Endothelial cell of umbilical vein (primary cell): Measurements from ENCODE around the gene CLEC16A. TPM values are rescaled to one million over a fixed set of nuclear protein-coding genes. Genes with fewer than 3 reads are reported as not detected.

Experiments
- BruUV-seq: library from RNA; stranded (reverse); fragments of 400-500 nt; replicated peaks from 2 replicates; lab custom pipeline; 2021; lab: Mats Ljungman, UMichigan
- CTCF ChIA-PET: fragments of 300-600, 350-600 bp; sonication (Branson Sonifier 250); formaldehyde crosslinking; loops from one replicate; lab custom pipeline; 2021; ENCODE audit warnings: antibody characterized with exemption, inconsistent platforms; lab: Charles Lee
- POLR2A ChIA-PET: fragments of 300-600, 350-600 bp; sonication (Branson Sonifier 250); formaldehyde crosslinking; loops from one replicate; lab custom pipeline; 2021; ENCODE audit warnings: antibody characterized with exemption, inconsistent platforms; lab: Charles Lee
- DNase-seq: peaks from one replicate; pipeline ENCODE4 v3.0.0-alpha.2; 2011; ENCODE audit warnings: low read depth, low spot score
- FAIRE-seq: peaks from 2 replicates; lab custom pipeline; 2011; peaks lifted over from hg19 to GRCh38; lab: Jason Lieb, UNC
- H2AFZ ChIP-seq: 2 replicates; pipeline ENCODE4 v1.6.0; 2012; ENCODE audit warnings: low read depth, low read length, control low read depth, inconsistent platforms
- H3K27ac ChIP-seq: 2 replicates; pipeline ENCODE4 v1.5.1; 2011; ENCODE audit warnings: low read depth, mild to moderate bottlenecking, control low read depth, low read length, moderate library complexity; ENCODE audit not compliant: insufficient read depth
- H3K27me3 ChIP-seq, 2 experiments: 2 replicates each; pipeline versions ENCODE4 v1.6.0 to v1.6.1; 2011; ENCODE audit warnings: low read length in 2 of 2, mixed read lengths in 1 of 2; ENCODE audit not compliant: control insufficient read depth in 2 of 2, insufficient read depth in 2 of 2
- H3K36me3 ChIP-seq, 2 experiments: 2 replicates in 1 of 2; 3 replicates in 1 of 2; pipeline ENCODE4 v1.5.1; 2011; ENCODE audit warnings: low read length in 2 of 2, mild to moderate bottlenecking in 1 of 2, moderate library complexity in 1 of 2; ENCODE audit not compliant: control insufficient read depth in 2 of 2, insufficient read depth in 2 of 2; ENCODE audit errors: extremely low read depth in 1 of 2
- H3K4me1 ChIP-seq: 3 replicates; pipeline ENCODE4 v1.5.1; 2011; ENCODE audit warnings: mild to moderate bottlenecking, low read length; ENCODE audit not compliant: control insufficient read depth, insufficient read depth; ENCODE audit errors: extremely low read depth
- H3K4me2 ChIP-seq: 2 replicates; pipeline ENCODE4 v1.6.1; 2011; ENCODE audit warnings: low read length, control low read depth, mixed read lengths; ENCODE audit not compliant: insufficient read depth
- H3K4me3 ChIP-seq, 3 experiments: fragments of 200-600 bp in 1 of 3; sonication (generic), shearing (Covaris generic) in 1 of 3; replicated peaks in 1 of 3; 2 replicates each; pipeline ENCODE4 v1.5.1; 2011 to 2016; ENCODE audit warnings: control low read depth in 3 of 3, low read length in 3 of 3, mild to moderate bottlenecking in 2 of 3, inconsistent platforms in 1 of 3, low read depth in 1 of 3, moderate library complexity in 1 of 3; ENCODE audit not compliant: insufficient read depth in 1 of 3
- H3K79me2 ChIP-seq: 2 replicates; pipeline ENCODE4 v1.6.0; 2012; ENCODE audit warnings: low read length, inconsistent platforms; ENCODE audit not compliant: control insufficient read depth, insufficient read depth
- H3K9ac ChIP-seq: replicated peaks from 2 replicates; pipeline ENCODE3; 2011; ENCODE audit warnings: low read length, control low read depth; ENCODE audit not compliant: insufficient read depth; ENCODE audit errors: extremely low read depth
- H3K9me1 ChIP-seq: replicated peaks from 3 replicates; pipeline ENCODE4 v1.6.0; 2011; ENCODE audit warnings: mild to moderate bottlenecking, low read length; ENCODE audit not compliant: control insufficient read depth, insufficient read depth; ENCODE audit errors: extremely low read depth
- H3K9me3 ChIP-seq: replicated peaks from 2 replicates; pipeline ENCODE4 v1.5.1; 2012; ENCODE audit warnings: low read length, inconsistent platforms; ENCODE audit not compliant: control insufficient read depth, insufficient read depth
- H4K20me1 ChIP-seq: replicated peaks from 2 replicates; pipeline ENCODE3; 2011; ENCODE audit warnings: mild to moderate bottlenecking, low read length; ENCODE audit not compliant: control insufficient read depth, insufficient read depth; ENCODE audit errors: extremely low read depth
- EZH2 ChIP-seq: IDR thresholded peaks from 2 replicates; pipeline ENCODE4 v1.6.1; 2012; ENCODE audit warnings: borderline replicate concordance, low read depth, mild to moderate bottlenecking, moderate library complexity, low read length, inconsistent platforms; ENCODE audit not compliant: severe bottlenecking
- FOS ChIP-seq: IDR thresholded peaks from 2 replicates; pipeline ENCODE4 v1.6.1; 2011; ENCODE audit warnings: mild to moderate bottlenecking, low read length, moderate library complexity, borderline replicate concordance; ENCODE audit not compliant: insufficient read depth
- GATA2 ChIP-seq: IDR thresholded peaks from 2 replicates; pipeline ENCODE4 v1.7.0; 2011; ENCODE audit warnings: low read depth, mild to moderate bottlenecking, moderate library complexity, mixed read lengths, low read length; ENCODE audit not compliant: insufficient read length, insufficient read depth
- JUN ChIP-seq: IDR thresholded peaks from 2 replicates; pipeline ENCODE4 v1.6.1; 2011; ENCODE audit warnings: borderline replicate concordance, low read depth; ENCODE audit not compliant: insufficient read length, insufficient read depth
- MYC ChIP-seq: IDR thresholded peaks from one replicate; pipeline ENCODE4 v1.6.1; 2011; ENCODE audit warnings: mild to moderate bottlenecking, low read depth, low read length
- POLR2A ChIP-seq: IDR thresholded peaks from 2 replicates; pipeline ENCODE4 v1.6.1; 2012; ENCODE audit warnings: low read depth, mild to moderate bottlenecking, control low read depth, low read length
- POLR2AphosphoS5 ChIP-seq: IDR thresholded peaks from 2 replicates; pipeline ENCODE4 v1.6.1; 2012; ENCODE audit warnings: low read depth, mild to moderate bottlenecking, control low read depth, low read length, moderate library complexity; ENCODE audit not compliant: insufficient read depth
- dilution Hi-C: fragments of 300-500 bp; cut with MboI; formaldehyde crosslinking; loops from one replicate; pipeline ENCODE4 v1.15.0; 2019; ENCODE audit warnings: low sequenced_read_pairs; ENCODE audit not compliant: extremely low pct_ligation_motif_present
- intact Hi-C: fragments of 100-400 bp; cut with micrococcal nuclease; formaldehyde crosslinking; loops from one replicate; pipeline ENCODE4 v1.10.0; 2022
- polyA plus RNA-seq, 4 experiments: library from polyadenylated mRNA; depleted of rRNA in 3 of 4; stranded (reverse) in 3 of 4; unstranded in 1 of 4; fragments of >200 nt; gene quantifications; 2 replicates each; pipeline versions ENCODE4 v1.2.1 to v1.2.3, GENCODE V29; 2011 to 2012; ENCODE audit warnings: missing spikeins in 1 of 4
- total RNA-seq: library from RNA; stranded (reverse); gene quantifications from 2 replicates; pipeline ENCODE4 v1.2.3, GENCODE V29; 2021
- TF ChIP-seq, protein P1 (sequence below), 2 donors: IDR thresholded peaks; 1 replicate in 1 of 2; 2 replicates in 1 of 2; pipeline ENCODE4 v1.5.1; 2011; ENCODE audit warnings: low read length in 2 of 2, mild to moderate bottlenecking in 2 of 2, moderate library complexity in 2 of 2, control low read depth in 1 of 2, inconsistent platforms in 1 of 2, low read depth in 1 of 2; ENCODE audit not compliant: insufficient read depth in 1 of 2; ENCODE audit errors: extremely low read depth in 1 of 2
- TF ChIP-seq, protein P2 (sequence below): IDR thresholded peaks from 2 replicates; pipeline ENCODE4 v1.6.1; 2011; ENCODE audit not compliant: insufficient read depth, insufficient read length

Gene CLEC16A
- total and polyA plus RNA-seq, 2 donors (not counting 3 experiments of a cell fraction or from before 2014, with no cell fraction given): 11.4 to 23.3 TPM

DNA sequence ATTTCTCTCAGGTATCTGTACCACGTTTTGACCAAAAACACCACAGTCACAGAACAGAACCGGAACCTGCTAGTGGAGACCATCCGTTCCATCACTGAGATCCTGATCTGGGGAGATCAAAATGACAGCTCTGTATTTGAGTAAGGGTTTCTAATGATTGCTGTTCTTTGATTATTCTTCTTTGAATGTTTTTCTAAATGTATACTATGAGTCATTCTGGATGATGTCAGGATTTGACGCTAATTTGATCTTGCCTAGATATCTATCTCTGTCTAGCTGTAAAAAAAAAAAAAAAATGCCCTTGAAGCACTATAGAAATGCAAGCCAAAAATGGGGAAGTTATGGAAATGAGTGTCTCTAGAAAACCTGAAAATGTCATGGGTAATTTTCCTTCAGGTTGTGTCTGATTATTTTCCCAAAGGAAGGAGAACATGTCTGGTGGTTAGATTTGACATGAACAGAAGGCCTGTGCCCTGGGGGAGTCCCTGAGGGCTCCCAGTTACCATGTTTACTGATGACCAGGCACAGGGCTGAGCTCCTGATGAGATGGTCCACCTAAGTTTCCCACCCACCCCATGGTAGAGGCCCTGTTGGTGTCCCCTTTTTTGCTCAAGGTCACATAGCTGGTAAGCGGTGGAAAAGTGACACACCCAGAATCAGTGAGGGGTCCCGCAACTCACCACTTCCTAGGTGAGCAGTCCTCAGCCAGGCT is 13.6 kb downstream of the CLEC16A start:
- Histone ChIP-seq H3K27me3 (no peaks in the 10 kb centered on the region), H3K9me3 (no peaks in the 10 kb centered on the region), H3K36me3 (peaks cover 0 to 2% of the 10 kb centered on the region in 2 experiments), H3K27ac (peak overlapping the region; percentile 40), H4K20me1 (no peaks in the 10 kb centered on the region), H2AFZ (no peak overlapping the region), H3K9me1 (no peaks in the 10 kb centered on the region), H3K4me1 (peaks cover 37% of the 10 kb centered on the region), H3K4me2 (peak overlapping the region; percentile 43), H3K4me3 (no peak overlapping the region), H3K79me2 (peaks cover 7% of the 10 kb centered on the region), H3K9ac (no peak overlapping the region)
- ChIA-PET POLR2A (interaction anchor here (1.7 kb wide), 1 partner anchor 298 kb away, joined by 7 read pairs; the partner anchor contains the start of gene SOCS1), CTCF (interaction anchor here (1.3 to 2.9 kb wide), 8 partner anchors 13 to 756 kb away, joined by 3 to 14 read pairs (median 3); partner anchors contain the start of gene SOCS1)
- peak; percentile 75 for FAIRE-seq
- intact Hi-C loops: loop anchor here (5.0 kb wide), 1 partner anchor 244 kb away; no protein-coding TSS in a partner anchor
- dilution Hi-C loops: no loop called here
- DNase-seq: peak; percentile 66
- TF ChIP-seq FOS (peak; percentile 77), MYC (no peak), POLR2AphosphoS5 (no peak), POLR2A (no peak), JUN (peak; percentile 79), EZH2 (no peak), GATA2 (peak; percentile 85)
- TF ChIP-seq, protein P1, sequence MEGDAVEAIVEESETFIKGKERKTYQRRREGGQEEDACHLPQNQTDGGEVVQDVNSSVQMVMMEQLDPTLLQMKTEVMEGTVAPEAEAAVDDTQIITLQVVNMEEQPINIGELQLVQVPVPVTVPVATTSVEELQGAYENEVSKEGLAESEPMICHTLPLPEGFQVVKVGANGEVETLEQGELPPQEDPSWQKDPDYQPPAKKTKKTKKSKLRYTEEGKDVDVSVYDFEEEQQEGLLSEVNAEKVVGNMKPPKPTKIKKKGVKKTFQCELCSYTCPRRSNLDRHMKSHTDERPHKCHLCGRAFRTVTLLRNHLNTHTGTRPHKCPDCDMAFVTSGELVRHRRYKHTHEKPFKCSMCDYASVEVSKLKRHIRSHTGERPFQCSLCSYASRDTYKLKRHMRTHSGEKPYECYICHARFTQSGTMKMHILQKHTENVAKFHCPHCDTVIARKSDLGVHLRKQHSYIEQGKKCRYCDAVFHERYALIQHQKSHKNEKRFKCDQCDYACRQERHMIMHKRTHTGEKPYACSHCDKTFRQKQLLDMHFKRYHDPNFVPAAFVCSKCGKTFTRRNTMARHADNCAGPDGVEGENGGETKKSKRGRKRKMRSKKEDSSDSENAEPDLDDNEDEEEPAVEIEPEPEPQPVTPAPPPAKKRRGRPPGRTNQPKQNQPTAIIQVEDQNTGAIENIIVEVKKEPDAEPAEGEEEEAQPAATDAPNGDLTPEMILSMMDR (IDR thresholded peaks at IDR 0.05; ENCODE audit: extremely low read depth in 1 of 2, insufficient read depth in 1 of 2, low read depth in 1 of 2, low read length in 2 of 2): no peak
- TF ChIP-seq, protein P2, sequence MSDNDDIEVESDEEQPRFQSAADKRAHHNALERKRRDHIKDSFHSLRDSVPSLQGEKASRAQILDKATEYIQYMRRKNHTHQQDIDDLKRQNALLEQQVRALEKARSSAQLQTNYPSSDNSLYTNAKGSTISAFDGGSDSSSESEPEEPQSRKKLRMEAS: no peak
- BruUV-seq: no TSS peak
